ENCODE measurements around the gene PSRC1. TPM values are rescaled to one million over a fixed set of nuclear protein-coding genes. Genes with fewer than 3 reads are reported as not detected.

The PSRC1 gene
- total and polyA plus RNA-seq, 2 of the 8 experiments (the other 6 are each of a cell fraction or from before 2014, with no cell fraction given): 56.1 to 67.3 TPM

DNA sequence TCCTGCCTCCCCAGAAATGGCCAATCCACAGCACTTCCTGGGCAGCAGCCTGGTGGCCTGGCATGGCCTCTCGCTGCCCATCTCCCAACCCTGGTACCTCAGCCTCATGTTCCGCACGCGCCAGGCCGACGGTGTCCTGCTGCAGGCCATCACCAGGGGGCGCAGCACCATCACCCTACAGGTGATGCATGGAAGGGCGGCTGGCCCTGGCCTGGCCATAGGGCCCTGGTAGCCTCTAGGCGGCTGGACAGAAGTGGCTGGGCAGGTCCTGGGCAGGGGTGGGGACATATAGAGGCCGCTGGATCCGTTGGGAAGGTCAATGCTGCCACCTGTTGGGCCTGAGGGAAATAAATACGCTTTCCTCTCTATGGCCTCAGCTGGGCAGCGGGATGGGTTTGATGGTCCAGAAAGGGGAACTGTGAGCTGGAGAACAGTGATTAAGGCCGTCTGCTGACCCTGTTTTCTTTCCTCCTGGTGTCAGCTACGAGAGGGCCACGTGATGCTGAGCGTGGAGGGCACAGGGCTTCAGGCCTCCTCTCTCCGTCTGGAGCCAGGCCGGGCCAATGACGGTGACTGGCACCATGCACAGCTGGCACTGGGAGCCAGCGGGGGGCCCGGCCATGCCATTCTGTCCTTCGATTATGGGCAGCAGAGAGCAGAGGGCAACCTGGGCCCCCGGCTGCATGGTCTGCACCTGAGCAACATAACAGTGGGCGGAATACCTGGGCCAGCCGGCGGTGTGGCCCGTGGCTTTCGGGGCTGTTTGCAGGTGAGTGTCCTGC is 19.2 kb downstream of the PSRC1 start (continued):
- TF ChIP-seq SP1 (IDR thresholded peaks at IDR 0.05; ENCODE audit: low read depth, low read length) (0 out of 2 replicates have a peak, but pooled peaks have one; percentile 33), CBX5 (IDR thresholded peaks at IDR 0.05; ENCODE audit: low read depth, low read length) (no peak), YY1 (IDR thresholded peaks at IDR 0.05; ENCODE audit: low read depth, low read length) (peak; percentile 83), KDM1A (IDR thresholded peaks at IDR 0.05; ENCODE audit: borderline replicate concordance, low read length) (peak; percentile 56; the same call in 1 of the 2 replicates), MAX (IDR thresholded peaks at IDR 0.05) (peak; percentile 100), ZNF274 (IDR thresholded peaks at IDR 0.05; ENCODE audit: borderline replicate concordance, extremely low read depth, low read length) (no peak), POU5F1 (IDR thresholded peaks at IDR 0.05; ENCODE audit: low read depth, low read length) (no peak), BCL11A (IDR thresholded peaks at IDR 0.05; ENCODE audit: low read depth in 2 of 2, low read length in 2 of 2) (no peak), MAFK (IDR thresholded peaks at IDR 0.05; ENCODE audit: low read depth, low read length) (no peak), RNF2 (IDR thresholded peaks at IDR 0.05; ENCODE audit: borderline replicate concordance, low read depth, low read length, missing control alignments, poor library complexity, severe bottlenecking) (no peak), JUND (IDR thresholded peaks at IDR 0.05; ENCODE audit: low read length) (peak; percentile 76), ASH2L (IDR thresholded peaks at IDR 0.05; ENCODE audit: low read length) (peak; percentile 61), TAF1 (IDR thresholded peaks at IDR 0.05; ENCODE audit: low read depth, low read length) (no peak), SRF (IDR thresholded peaks at IDR 0.05; ENCODE audit: low read depth, low read length) (peak; percentile 39; the same call in 1 of the 2 replicates), RXRA (IDR thresholded peaks at IDR 0.05; ENCODE audit: insufficient read depth, low read depth, low read length) (no peak), SIRT6 (IDR thresholded peaks at IDR 0.05; ENCODE audit: low read length) (no peak), CEBPB (IDR thresholded peaks at IDR 0.05; ENCODE audit: low read depth, low read length) (no peak), RFX5 (IDR thresholded peaks at IDR 0.05; ENCODE audit: borderline replicate concordance, low read depth, low read length) (no peak), CHD2 (IDR thresholded peaks at IDR 0.05; ENCODE audit: low read length) (no peak), RAD21 (IDR thresholded peaks at IDR 0.05 in 1 of 2, conservative IDR thresholded peaks at IDR 0.05 in 1 of 2; ENCODE audit: low read depth in 2 of 2, low read length in 2 of 2) (peak; percentile 90 to 93), KDM4A (IDR thresholded peaks at IDR 0.05; ENCODE audit: low read depth, low read length, severe bottlenecking) (no peak)
- TF ChIP-seq, protein P1, sequence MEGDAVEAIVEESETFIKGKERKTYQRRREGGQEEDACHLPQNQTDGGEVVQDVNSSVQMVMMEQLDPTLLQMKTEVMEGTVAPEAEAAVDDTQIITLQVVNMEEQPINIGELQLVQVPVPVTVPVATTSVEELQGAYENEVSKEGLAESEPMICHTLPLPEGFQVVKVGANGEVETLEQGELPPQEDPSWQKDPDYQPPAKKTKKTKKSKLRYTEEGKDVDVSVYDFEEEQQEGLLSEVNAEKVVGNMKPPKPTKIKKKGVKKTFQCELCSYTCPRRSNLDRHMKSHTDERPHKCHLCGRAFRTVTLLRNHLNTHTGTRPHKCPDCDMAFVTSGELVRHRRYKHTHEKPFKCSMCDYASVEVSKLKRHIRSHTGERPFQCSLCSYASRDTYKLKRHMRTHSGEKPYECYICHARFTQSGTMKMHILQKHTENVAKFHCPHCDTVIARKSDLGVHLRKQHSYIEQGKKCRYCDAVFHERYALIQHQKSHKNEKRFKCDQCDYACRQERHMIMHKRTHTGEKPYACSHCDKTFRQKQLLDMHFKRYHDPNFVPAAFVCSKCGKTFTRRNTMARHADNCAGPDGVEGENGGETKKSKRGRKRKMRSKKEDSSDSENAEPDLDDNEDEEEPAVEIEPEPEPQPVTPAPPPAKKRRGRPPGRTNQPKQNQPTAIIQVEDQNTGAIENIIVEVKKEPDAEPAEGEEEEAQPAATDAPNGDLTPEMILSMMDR (IDR thresholded peaks at IDR 0.05; ENCODE audit: control extremely low read depth in 1 of 3, insufficient read depth in 1 of 3, low read depth in 1 of 3, low read length in 3 of 3): peak in 2 of 3 experiments; percentile 100; a peak in 3 of 4 replicates
